SK-N-SH (cell line): Measurements from ENCODE around the gene ZBED5.

Source experiments
- EP300 ChIP-seq, 2 experiments: IDR thresholded peaks; 2 replicates each; pipeline versions ENCODE4 v1.4.0 to v1.6.1; 2012; ENCODE audit warnings: borderline replicate concordance in 1 of 2, low read depth in 1 of 2, low read length in 1 of 2
- GABPA ChIP-seq: IDR thresholded peaks from 2 replicates; pipeline ENCODE4 v1.4.0; 2012; ENCODE audit warnings: low read depth, mild to moderate bottlenecking
- POLR2AphosphoS5 ChIP-seq: IDR thresholded peaks from 2 replicates; pipeline ENCODE4 v1.6.1; 2012; ENCODE audit warnings: low read depth, low read length
- SMC3 ChIP-seq: IDR thresholded peaks from 2 replicates; pipeline ENCODE4 v1.6.1; 2012; ENCODE audit warnings: low read depth, low read length, improper control_type of control experiment
- TAF1 ChIP-seq: IDR thresholded peaks from 2 replicates; pipeline ENCODE4 v1.6.1; 2012; ENCODE audit warnings: low read depth, mild to moderate bottlenecking, low read length, moderate library complexity, borderline replicate concordance
- TEAD4 ChIP-seq: IDR thresholded peaks from 2 replicates; pipeline ENCODE4 v1.4.0; 2012; ENCODE audit warnings: mild to moderate bottlenecking, borderline replicate concordance; ENCODE audit not compliant: insufficient read depth
- TF ChIP-seq, protein P1 (sequence below): fragments of 200-600 bp; sonication (generic); IDR thresholded peaks from 2 replicates; pipeline ENCODE4 v1.6.1; 2017; ENCODE audit warnings: antibody characterized with exemption, mild to moderate bottlenecking, moderate library complexity

DNA sequence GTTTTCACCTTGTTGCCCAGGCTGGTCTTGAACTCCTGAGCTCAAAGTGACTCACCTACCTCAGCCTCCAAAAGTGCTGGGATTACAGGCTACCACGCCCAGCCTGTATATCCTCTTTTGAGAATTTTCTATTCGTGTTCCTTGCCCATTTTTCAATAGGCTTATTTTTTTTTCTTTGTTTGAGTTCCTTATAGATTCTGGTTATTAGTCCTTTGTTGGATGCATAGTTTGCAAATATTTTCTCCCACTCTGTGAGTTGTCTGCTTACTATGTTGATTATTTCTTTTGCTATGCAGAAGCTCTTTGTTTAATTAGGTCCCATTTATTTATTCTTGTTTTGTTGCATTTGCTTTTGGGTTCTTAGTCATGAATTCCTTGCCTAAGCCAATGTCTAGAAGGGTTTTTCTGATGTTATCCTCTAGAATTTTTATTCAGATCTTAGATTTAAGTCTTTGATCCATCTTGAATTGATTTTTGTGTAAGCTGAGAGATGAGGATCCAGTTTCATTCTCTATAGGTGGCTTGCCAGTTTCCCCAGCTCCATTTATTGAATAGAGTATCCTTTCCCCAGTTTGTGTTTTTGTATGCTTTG, 17.7 kb upstream of the ZBED5 start:
- TF ChIP-seq GABPA: no peak
- TF ChIP-seq, protein P1, sequence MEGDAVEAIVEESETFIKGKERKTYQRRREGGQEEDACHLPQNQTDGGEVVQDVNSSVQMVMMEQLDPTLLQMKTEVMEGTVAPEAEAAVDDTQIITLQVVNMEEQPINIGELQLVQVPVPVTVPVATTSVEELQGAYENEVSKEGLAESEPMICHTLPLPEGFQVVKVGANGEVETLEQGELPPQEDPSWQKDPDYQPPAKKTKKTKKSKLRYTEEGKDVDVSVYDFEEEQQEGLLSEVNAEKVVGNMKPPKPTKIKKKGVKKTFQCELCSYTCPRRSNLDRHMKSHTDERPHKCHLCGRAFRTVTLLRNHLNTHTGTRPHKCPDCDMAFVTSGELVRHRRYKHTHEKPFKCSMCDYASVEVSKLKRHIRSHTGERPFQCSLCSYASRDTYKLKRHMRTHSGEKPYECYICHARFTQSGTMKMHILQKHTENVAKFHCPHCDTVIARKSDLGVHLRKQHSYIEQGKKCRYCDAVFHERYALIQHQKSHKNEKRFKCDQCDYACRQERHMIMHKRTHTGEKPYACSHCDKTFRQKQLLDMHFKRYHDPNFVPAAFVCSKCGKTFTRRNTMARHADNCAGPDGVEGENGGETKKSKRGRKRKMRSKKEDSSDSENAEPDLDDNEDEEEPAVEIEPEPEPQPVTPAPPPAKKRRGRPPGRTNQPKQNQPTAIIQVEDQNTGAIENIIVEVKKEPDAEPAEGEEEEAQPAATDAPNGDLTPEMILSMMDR: no peak
- TF ChIP-seq EP300 (IDR thresholded peaks at IDR 0.05; ENCODE audit: borderline replicate concordance in 1 of 2, low read depth in 1 of 2, low read length in 1 of 2): no peak
- TF ChIP-seq SMC3: no peak
- TF ChIP-seq TAF1: no peak
- no peak for TF ChIP-seq TEAD4
- TF ChIP-seq POLR2AphosphoS5: no peak
